Measurements from ENCODE around the gene RPS15. TPM values are rescaled to one million over a fixed set of nuclear protein-coding genes. Genes with fewer than 3 reads are reported as not detected.

RPS15 gene
- total RNA-seq, 1 experiment from 2014 or later, result 1,696 TPM

DNA sequence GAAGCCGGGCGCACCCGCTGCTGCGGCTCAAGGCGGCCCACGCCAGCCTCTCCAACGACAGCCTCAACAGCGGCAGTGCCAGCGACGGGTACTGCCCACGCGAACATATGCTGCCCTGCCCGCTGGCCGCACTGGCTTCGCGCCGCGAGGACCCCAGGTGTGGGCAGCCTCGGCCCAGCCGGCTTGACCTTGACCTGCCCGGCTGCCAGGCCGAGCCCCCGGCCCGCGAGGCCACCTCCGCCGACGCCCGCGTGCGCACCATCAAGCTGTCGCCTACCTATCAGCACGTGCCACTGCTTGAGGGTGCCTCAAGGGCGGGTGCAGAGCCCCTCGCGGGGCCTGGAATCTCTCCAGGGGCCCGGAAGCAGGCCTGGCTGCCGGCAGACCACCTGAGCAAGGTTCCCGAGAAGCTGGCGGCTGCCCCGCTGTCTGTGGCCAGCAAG lies 27.8 kb downstream of the RPS15 start:
- Histone ChIP-seq H3K4me1 (ENCODE audit: insufficient read depth, low read length, poor library complexity, severe bottlenecking) (peaks cover 17% of the 10 kb centered on the region), H3K9me3 (ENCODE audit: low read depth, low read length, poor library complexity, severe bottlenecking) (no peaks in the 10 kb centered on the region), H3K27me3 (replicated peaks; ENCODE audit: insufficient read depth, low read depth, low read length, poor library complexity) (peaks cover 52% of the 10 kb centered on the region), H3K4me3 (ENCODE audit: low read depth, low read length, poor library complexity, severe bottlenecking) (no peak overlapping the region), H3K27ac (ENCODE audit: low read depth, low read length, poor library complexity, severe bottlenecking) (no peak overlapping the region), H3K36me3 (ENCODE audit: insufficient read depth, low read length, poor library complexity, severe bottlenecking) (no peaks in the 10 kb centered on the region)
- BruUV-seq (replicated peaks), result no TSS peak
- POLR2A ChIA-PET (ENCODE audit: low non-redundant PET), result no interaction called here
- CTCF ChIA-PET, result interaction anchor here (1.4 kb wide), 1 partner anchor 360 kb away, joined by 4 read pairs; no protein-coding TSS in a partner anchor
- DNase-seq (ENCODE audit: low spot score), result no peak
- TF ChIP-seq, protein P1, sequence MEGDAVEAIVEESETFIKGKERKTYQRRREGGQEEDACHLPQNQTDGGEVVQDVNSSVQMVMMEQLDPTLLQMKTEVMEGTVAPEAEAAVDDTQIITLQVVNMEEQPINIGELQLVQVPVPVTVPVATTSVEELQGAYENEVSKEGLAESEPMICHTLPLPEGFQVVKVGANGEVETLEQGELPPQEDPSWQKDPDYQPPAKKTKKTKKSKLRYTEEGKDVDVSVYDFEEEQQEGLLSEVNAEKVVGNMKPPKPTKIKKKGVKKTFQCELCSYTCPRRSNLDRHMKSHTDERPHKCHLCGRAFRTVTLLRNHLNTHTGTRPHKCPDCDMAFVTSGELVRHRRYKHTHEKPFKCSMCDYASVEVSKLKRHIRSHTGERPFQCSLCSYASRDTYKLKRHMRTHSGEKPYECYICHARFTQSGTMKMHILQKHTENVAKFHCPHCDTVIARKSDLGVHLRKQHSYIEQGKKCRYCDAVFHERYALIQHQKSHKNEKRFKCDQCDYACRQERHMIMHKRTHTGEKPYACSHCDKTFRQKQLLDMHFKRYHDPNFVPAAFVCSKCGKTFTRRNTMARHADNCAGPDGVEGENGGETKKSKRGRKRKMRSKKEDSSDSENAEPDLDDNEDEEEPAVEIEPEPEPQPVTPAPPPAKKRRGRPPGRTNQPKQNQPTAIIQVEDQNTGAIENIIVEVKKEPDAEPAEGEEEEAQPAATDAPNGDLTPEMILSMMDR (conservative IDR thresholded peaks at IDR 0.05; ENCODE audit: low read depth, low read length), result no peak
- no peak for TF ChIP-seq EZH2 (IDR thresholded peaks at IDR 0.05; ENCODE audit: borderline replicate concordance, low read depth, low read length, poor library complexity, severe bottlenecking)
- intact Hi-C loops (cut with micrococcal nuclease; ENCODE audit: unreplicated experiment), result no loop called here

DNA sequence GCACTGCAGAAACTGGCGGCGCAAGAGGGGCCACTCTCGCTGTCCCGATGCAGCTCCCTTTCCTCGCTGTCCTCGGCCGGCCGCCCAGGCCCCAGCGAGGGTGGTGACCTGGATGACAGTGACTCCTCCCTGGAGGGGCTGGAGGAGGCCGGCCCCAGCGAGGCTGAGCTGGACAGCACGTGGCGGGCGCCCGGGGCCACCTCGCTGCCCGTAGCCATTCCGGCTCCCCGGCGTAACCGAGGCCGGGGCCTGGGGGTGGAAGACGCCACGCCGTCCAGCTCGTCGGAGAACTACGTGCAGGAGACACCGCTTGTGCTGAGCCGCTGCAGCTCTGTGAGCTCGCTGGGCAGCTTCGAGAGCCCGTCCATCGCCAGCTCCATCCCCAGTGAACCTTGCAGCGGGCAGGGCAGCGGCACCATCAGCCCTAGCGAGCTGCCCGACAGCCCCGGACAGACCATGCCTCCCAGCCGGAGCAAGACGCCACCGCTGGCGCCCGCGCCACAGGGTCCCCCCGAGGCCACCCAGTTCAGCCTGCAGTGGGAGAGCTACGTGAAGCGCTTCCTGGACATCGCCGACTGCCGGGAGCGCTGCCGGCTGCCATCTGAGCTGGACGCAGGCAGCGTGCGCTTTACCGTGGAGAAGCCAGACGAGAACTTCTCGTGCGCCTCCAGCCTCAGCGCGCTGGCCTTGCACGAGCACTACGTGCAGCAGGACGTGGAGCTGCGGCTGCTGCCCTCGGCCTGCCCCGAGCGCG lies 28.4 kb downstream of the RPS15 start:
- ChIA-PET CTCF (interaction anchor here (1.4 kb wide), 1 partner anchor 360 kb away, joined by 4 read pairs; no protein-coding TSS in a partner anchor), POLR2A (ENCODE audit: low non-redundant PET) (no interaction called here)
- no TSS peak for BruUV-seq (replicated peaks)
- peaks cover 58% of the 10 kb centered on the region for H3K27me3 ChIP-seq (replicated peaks; ENCODE audit: insufficient read depth, low read depth, low read length, poor library complexity)
- H3K4me1 ChIP-seq (ENCODE audit: insufficient read depth, low read length, poor library complexity, severe bottlenecking), result peaks cover 23% of the 10 kb centered on the region
- H3K4me3 ChIP-seq (ENCODE audit: low read depth, low read length, poor library complexity, severe bottlenecking), result no peak overlapping the region
- no peak for DNase-seq (ENCODE audit: low spot score)
- no peaks in the 10 kb centered on the region for H3K36me3 ChIP-seq (ENCODE audit: insufficient read depth, low read length, poor library complexity, severe bottlenecking)
- intact Hi-C loops (cut with micrococcal nuclease; ENCODE audit: unreplicated experiment), result no loop called here
- H3K27ac ChIP-seq (ENCODE audit: low read depth, low read length, poor library complexity, severe bottlenecking), result no peak overlapping the region
- TF ChIP-seq EZH2 (IDR thresholded peaks at IDR 0.05; ENCODE audit: borderline replicate concordance, low read depth, low read length, poor library complexity, severe bottlenecking), result no peak
- TF ChIP-seq, protein P1 (conservative IDR thresholded peaks at IDR 0.05; ENCODE audit: low read depth, low read length), result no peak
- H3K9me3 ChIP-seq (ENCODE audit: low read depth, low read length, poor library complexity, severe bottlenecking), result no peaks in the 10 kb centered on the region

DNA sequence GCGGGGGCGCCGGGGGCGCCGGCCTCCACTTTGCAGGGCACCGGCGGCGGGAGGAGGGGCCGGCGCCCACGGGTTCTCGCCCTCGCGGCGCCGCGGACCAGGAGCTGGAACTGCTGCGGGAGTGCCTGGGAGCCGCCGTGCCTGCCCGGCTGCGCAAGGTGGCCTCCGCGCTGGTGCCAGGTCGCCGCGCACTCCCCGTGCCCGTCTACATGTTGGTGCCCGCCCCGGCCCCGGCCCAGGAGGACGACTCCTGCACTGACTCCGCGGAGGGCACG lies 29.0 kb downstream of the RPS15 start:
- intact Hi-C loops (cut with micrococcal nuclease; ENCODE audit: unreplicated experiment), result no loop called here
- Histone ChIP-seq H3K36me3 (ENCODE audit: insufficient read depth, low read length, poor library complexity, severe bottlenecking) (no peaks in the 10 kb centered on the region), H3K4me3 (ENCODE audit: low read depth, low read length, poor library complexity, severe bottlenecking) (no peak overlapping the region), H3K9me3 (ENCODE audit: low read depth, low read length, poor library complexity, severe bottlenecking) (no peaks in the 10 kb centered on the region), H3K27ac (ENCODE audit: low read depth, low read length, poor library complexity, severe bottlenecking) (no peak overlapping the region), H3K4me1 (ENCODE audit: insufficient read depth, low read length, poor library complexity, severe bottlenecking) (peaks cover 24% of the 10 kb centered on the region), H3K27me3 (replicated peaks; ENCODE audit: insufficient read depth, low read depth, low read length, poor library complexity) (peaks cover 63% of the 10 kb centered on the region)
- TF ChIP-seq, protein P1 (conservative IDR thresholded peaks at IDR 0.05; ENCODE audit: low read depth, low read length), result no peak
- no TSS peak for BruUV-seq (replicated peaks)
- DNase-seq (ENCODE audit: low spot score), result no peak
- ChIA-PET POLR2A (ENCODE audit: low non-redundant PET) (no interaction called here), CTCF (interaction anchor here (1.4 kb wide), 1 partner anchor 359 kb away, joined by 4 read pairs; no protein-coding TSS in a partner anchor)
